Tibial nerve (tissue), 4 donors: ENCODE data around the gene MNT. TPM values are rescaled to one million over a fixed set of nuclear protein-coding genes. Genes with fewer than 3 reads are reported as not detected.
A peak's percentile ranks its signal among the peaks of the same experiment; 100 is the strongest.

ENCODE experiments used
- DNase-seq, 2 donors: peaks; one replicate each; pipeline ENCODE4 v3.0.0-alpha.2; 2019; ENCODE audit warnings: low spot score in 2 of 2
- H3K27ac ChIP-seq, 4 donors: fragments of 200-600 bp; sonication (generic) in 3 of 4; one replicate each; pipeline ENCODE4 v1.5.1; 2017 to 2019; ENCODE audit warnings: mild to moderate bottlenecking in 1 of 4
- H3K27me3 ChIP-seq, 2 donors: fragments of 200-600 bp; sonication (generic) in 1 of 2; one replicate each; pipeline versions ENCODE4 v1.5.1 to v1.6.0; 2017 to 2019
- H3K36me3 ChIP-seq, 3 donors: fragments of 200-600 bp; sonication (generic); one replicate each; pipeline ENCODE4 v1.5.1; 2018 to 2019
- H3K4me1 ChIP-seq, 4 donors: fragments of 200-600 bp; sonication (generic) in 3 of 4; one replicate each; pipeline ENCODE4 v1.5.1; 2017 to 2019
- H3K4me3 ChIP-seq, 4 donors: fragments of 200-600 bp; sonication (generic) in 3 of 4; one replicate each; pipeline ENCODE4 v1.5.1; 2017 to 2019; ENCODE audit warnings: mild to moderate bottlenecking in 1 of 4, moderate library complexity in 1 of 4
- H3K9me3 ChIP-seq, 4 donors: fragments of 200-600 bp; sonication (generic) in 3 of 4; one replicate each; pipeline ENCODE4 v1.5.1; 2017 to 2019
- CTCF ChIP-seq, 5 experiments: fragments of 200-600 bp in 3 of 5; fragments of 450-650 bp in 2 of 5; sonication (generic) in 3 of 5; IDR thresholded peaks; one replicate each; pipeline ENCODE4 v1.5.1; 2016 to 2019; ENCODE audit warnings: antibody characterized with exemption in 5 of 5, mild to moderate bottlenecking in 3 of 5, moderate library complexity in 2 of 5
- EP300 ChIP-seq, 2 donors: sonication (generic); formaldehyde crosslinking; IDR thresholded peaks; one replicate each; pipeline ENCODE4 v1.6.1; 2017; ENCODE audit warnings: antibody characterized with exemption in 2 of 2, mild to moderate bottlenecking in 1 of 2
- POLR2A ChIP-seq, 2 donors: fragments of 450-650 bp; IDR thresholded peaks; one replicate each; pipeline ENCODE4 v1.6.1; 2017; ENCODE audit warnings: antibody characterized with exemption in 2 of 2, mild to moderate bottlenecking in 2 of 2, moderate library complexity in 2 of 2
- WGBS, 2 donors: methylation state at CpG; one replicate each; pipeline ENCODE4 v1.1.5; 2018; 5-methylcytosine and 5-hydroxymethylcytosine counted together
- total RNA-seq, 4 donors: library from RNA; depleted of rRNA; stranded (reverse); fragments of >200 nt; gene quantifications; one replicate each; pipeline ENCODE4 v1.1.0, GENCODE V29; 2016

MNT gene
- total RNA-seq, 4 donors from 2014 or later = 12.6 to 32.8 (median 14.9) TPM

DNA sequence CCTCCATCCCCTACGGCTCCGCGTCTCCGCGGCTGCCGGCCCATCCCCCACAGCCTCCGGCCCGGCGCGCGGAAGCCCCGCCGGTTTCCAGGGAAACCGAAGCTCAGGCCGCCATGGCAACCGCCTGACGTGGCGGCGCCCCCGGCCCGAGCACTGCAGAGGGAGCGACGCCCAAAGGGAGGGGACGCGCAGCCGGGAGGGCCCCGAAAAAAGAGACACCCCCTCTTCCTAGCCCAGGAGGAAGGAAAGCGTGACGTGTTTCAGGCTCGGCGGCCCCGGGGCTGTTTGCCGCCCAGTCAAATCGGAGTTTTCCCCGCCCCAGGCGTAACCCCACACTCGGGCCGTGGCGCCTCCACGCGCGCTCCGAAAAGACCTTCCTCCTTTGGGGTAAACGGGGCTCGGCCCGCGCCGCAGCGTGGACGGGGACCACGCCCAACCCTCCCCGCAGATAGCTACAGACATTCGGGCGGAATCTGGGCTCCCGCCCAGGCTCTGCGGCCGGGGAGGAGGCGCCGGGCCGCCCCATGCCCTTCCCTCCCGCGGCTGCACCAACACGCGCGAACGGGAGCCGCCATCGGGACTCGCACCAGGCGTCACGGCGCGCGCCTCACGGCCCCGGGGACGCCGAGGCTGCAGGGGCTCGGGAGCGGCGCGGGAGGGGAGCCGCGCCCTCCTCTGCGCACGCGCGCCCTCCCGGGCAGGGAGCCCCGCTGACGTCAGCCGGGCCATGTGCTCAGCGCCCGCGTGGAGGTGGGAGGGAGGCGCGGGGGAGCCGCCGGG lies 7.5 kb downstream of the MNT start:
- Histone ChIP-seq H3K27me3 (no peaks in the 10 kb centered on the region), H3K36me3 (peaks cover 0 to 1% (median 0%) of the 10 kb centered on the region in 3 donors), H3K27ac (peak overlapping the region; percentile 96 to 99 (median 99)), H3K4me1 (peaks cover 5 to 78% (median 66%) of the 10 kb centered on the region in 4 donors), H3K9me3 (no peaks in the 10 kb centered on the region), H3K4me3 (peak overlapping the region; percentile 49 to 92 (median 71))
- TF ChIP-seq EP300 (IDR thresholded peaks at IDR 0.05) = peak in 1 of 2 donors; percentile 85
- TF ChIP-seq CTCF (IDR thresholded peaks at IDR 0.05) = peak in 1 of 5 experiments; percentile 38
- TF ChIP-seq POLR2A (IDR thresholded peaks at IDR 0.05) = peak; percentile 54 to 95
- 0% methylated on average over 18 to 78 of the region's 99 CpGs for WGBS, 2 donors
- peak; percentile 78 to 84 for DNase-seq

DNA sequence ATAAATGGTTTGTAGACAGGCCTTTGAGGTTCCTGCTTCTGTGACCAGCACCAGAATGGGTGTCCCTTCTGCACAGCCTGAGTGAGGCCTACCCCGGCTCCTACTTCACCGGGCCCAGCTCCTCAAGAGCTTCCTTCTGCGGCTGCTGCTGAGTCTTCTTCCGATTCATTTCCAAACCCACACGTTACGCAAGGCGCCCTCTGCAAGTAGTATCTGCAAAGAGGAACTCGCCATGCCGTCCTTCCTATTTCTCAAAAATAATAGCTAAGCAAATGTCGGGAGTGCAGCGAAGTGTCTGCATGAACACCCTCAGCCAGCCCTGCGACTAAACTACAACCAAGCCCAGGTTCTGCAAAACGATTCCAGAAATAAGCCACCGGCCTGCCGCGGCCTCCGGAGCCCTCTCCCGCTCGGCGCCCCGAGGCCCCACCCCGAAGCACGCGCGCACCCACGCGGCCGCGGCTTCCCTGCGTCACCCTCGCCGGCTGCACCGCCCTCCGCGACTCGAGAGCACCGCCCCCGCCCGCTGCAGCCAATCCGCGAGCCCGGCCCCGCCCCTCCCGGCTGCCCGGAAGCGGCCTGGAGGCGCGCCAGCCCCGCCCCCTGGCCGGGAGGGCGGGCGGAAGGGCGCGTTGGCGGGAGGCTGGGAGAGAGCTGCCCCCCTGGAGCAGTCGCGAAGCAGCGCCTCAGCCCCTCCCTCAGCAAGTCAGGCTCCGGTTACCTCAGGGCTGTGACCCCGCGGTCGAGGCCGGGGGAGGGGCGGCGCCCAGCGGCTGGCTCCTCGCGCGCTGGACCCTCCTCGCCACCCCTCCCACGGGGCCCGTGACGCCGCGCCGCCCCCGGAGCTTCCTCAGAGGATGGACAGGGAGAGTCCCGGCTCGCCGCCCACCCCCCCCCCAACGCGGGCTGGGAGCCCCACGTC lies 8.3 kb downstream of the MNT start:
- H3K27me3 ChIP-seq = no peaks in the 10 kb centered on the region
- no peaks in the 10 kb centered on the region for H3K9me3 ChIP-seq
- peaks cover 5 to 72% (median 58%) of the 10 kb centered on the region in 4 donors for H3K4me1 ChIP-seq
- peak overlapping the region; percentile 96 to 99 (median 99) for H3K27ac ChIP-seq
- WGBS, 2 donors = 1% methylated on average over 14 to 50 of the region's 83 CpGs
- DNase-seq = peak; percentile 92 to 95
- peak overlapping the region; percentile 49 to 92 (median 71) for H3K4me3 ChIP-seq
- peak in 2 of 5 experiments; percentile 10 to 32 for TF ChIP-seq CTCF (IDR thresholded peaks at IDR 0.05)
- peak in 1 of 2 donors; percentile 86 for TF ChIP-seq EP300 (IDR thresholded peaks at IDR 0.05)
- TF ChIP-seq POLR2A (IDR thresholded peaks at IDR 0.05) = peak; percentile 49 to 88
- H3K36me3 ChIP-seq = peaks cover 0 to 10% (median 0%) of the 10 kb centered on the region in 3 donors

DNA sequence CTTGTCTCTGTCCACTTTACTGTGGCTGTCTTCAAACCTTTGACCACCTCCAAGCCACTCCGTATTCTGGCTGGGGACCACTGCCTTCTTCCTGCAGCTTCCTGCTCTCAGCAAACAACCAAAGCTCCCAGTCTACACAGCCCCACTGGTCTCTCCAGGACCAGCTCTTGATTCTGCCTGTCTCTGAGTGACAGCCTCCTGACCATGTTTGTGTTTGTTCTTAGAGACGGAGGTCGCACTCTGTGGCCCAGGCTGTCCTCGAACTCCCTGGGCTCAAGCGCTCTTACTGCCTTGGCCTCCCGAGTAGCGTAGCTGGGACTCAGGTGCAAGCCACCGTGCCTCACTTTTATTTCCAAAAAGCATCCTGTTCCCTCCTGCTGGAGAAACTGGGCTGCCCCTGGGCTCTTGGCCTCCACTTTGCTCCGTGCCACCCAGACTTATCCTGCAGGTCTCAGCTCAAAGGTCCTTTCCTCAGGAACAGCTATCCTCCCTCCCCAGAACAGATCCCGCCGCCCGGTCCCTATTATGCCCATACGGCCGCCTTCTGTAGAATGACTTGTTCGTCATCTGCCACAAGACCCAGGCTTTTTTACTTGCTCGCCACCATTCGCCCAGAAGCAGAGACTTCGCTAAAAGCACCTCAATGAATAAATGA lies 9.1 kb downstream of the MNT start:
- peaks cover 5 to 68% (median 52%) of the 10 kb centered on the region in 4 donors for H3K4me1 ChIP-seq
- peaks cover 0 to 18% (median 4%) of the 10 kb centered on the region in 3 donors for H3K36me3 ChIP-seq
- H3K4me3 ChIP-seq = peak overlapping the region in 3 of 4 donors; percentile 38 to 92 (median 79)
- no peak for TF ChIP-seq POLR2A (IDR thresholded peaks at IDR 0.05)
- no peak for TF ChIP-seq EP300 (IDR thresholded peaks at IDR 0.05)
- no peak for TF ChIP-seq CTCF (IDR thresholded peaks at IDR 0.05)
- no peaks in the 10 kb centered on the region for H3K27me3 ChIP-seq
- WGBS, 2 donors = 54 to 59% methylated on average over 18 of the region's 18 CpGs
- no peak for DNase-seq
- peak overlapping the region; percentile 92 to 99 (median 98) for H3K27ac ChIP-seq
- no peaks in the 10 kb centered on the region for H3K9me3 ChIP-seq

GRCh38 chr17:2390199-2390836 lies 10.5 kb downstream of the MNT start:
- H3K4me1 ChIP-seq = peaks cover 0 to 61% (median 39%) of the 10 kb centered on the region in 4 donors
- no peaks in the 10 kb centered on the region for H3K27me3 ChIP-seq
- peak overlapping the region; percentile 92 to 99 (median 98) for H3K27ac ChIP-seq
- WGBS, 2 donors = 68% methylated on average over 12 of the region's 12 CpGs
- H3K4me3 ChIP-seq = no peak overlapping the region
- H3K36me3 ChIP-seq = peaks cover 0 to 32% (median 4%) of the 10 kb centered on the region in 3 donors
- H3K9me3 ChIP-seq = no peaks in the 10 kb centered on the region
- no peak for DNase-seq
- TF ChIP-seq CTCF (IDR thresholded peaks at IDR 0.05) (no peak), EP300 (IDR thresholded peaks at IDR 0.05) (peak in 1 of 2 donors; percentile 18)
